ENCODE measurements around the gene MYEF2.
A peak's percentile ranks its signal among the peaks of the same experiment; 100 is the strongest.

The MYEF2 gene, protein sequence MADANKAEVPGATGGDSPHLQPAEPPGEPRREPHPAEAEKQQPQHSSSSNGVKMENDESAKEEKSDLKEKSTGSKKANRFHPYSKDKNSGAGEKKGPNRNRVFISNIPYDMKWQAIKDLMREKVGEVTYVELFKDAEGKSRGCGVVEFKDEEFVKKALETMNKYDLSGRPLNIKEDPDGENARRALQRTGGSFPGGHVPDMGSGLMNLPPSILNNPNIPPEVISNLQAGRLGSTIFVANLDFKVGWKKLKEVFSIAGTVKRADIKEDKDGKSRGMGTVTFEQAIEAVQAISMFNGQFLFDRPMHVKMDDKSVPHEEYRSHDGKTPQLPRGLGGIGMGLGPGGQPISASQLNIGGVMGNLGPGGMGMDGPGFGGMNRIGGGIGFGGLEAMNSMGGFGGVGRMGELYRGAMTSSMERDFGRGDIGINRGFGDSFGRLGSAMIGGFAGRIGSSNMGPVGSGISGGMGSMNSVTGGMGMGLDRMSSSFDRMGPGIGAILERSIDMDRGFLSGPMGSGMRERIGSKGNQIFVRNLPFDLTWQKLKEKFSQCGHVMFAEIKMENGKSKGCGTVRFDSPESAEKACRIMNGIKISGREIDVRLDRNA

DNA sequence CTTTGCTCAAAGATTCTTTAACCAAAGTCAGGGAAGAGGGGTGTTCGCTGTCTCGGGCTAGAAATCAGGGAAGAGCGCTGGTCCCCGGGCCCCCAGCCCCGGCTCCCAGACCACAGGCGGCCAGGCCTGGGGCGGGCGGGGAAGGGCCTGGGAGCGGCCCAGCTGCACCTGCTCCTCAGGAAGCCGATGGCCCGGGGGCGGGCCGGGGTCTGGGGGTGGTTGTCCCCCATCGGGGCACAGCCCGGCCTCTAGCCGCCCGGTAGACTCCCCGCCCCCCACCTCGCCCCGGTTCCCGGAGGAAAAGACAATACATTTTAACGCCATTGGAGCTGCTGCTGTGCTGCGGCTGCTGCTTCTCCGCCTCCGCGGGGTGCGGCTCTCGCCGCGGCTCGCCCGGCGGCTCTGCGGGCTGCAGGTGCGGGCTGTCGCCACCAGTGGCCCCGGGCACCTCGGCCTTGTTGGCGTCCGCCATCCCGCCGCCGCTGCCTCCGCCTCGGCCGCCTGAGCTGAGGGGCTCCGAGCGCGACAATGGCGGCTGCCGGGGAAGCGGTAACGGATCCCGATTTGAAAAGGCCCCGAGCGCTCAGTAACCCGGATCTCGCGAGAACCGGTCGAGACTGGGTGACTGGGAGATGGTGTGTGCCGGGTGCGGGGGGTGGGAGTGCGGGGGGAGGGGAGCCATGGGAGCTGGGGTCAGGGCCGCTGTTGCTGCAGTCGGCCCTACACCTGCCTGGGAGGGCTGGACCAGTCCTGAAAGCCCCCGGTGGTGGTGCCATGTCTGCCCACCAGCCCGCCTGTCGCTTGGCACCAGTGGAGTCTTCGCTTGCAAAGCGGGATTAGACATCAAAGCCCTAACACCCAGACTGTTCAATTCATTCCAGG lies at the start of gene MYEF2:
MYEF2 (minus strand) TSS at position 530 of the 882 bp plus-strand sequence; CDS start at position 472, 58 bp downstream.
- DNase-seq: peak; percentile 60 to 93 (median 80)
- intact Hi-C loops (cut with DNase I): no loop called here

DNA sequence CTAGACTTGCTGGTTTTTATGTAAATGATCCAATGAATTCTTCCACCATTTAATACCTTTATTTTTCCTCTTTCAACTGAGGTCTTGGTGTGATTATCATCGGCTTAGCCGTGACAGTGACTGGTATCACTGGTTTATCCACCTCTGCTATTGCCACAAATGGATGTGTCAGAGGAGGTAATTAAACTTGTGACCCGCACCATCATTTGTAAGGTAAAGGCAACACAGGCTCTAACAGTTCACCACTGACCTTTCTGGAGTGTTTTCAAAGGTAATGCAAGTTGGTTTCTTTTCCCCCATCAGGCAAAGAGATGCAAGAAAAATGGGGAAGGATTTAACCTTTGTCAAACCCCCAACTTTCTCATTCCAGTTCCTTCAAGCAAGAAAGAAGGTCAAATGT lies 47.7 kb upstream of the MYEF2 start:
- no peak for DNase-seq
- intact Hi-C loops (cut with DNase I): no loop called here

DNA sequence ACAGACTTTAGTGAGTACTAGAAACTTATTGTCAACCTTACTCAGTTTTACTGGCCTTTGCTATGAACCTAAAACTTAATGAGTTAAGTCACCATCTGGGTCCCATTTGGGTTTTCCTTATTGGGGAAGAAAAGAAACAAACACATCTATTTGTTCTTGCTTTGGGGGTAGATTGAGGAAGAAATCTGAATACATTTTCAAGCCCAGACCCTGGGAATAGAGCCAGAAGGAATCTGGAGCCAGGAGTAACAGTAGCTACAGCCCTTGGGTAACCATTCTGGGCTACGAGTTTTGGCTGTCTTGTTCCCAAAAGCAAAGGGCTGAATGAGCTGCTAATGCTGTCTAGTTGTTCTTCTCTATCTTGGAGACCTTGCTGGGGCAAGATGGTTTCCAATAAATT lies 44.5 kb upstream of the MYEF2 start:
- DNase-seq: peak in 3 of 42 donors; percentile 2 to 38 (median 2)
- intact Hi-C loops (cut with DNase I): no loop called here

DNA sequence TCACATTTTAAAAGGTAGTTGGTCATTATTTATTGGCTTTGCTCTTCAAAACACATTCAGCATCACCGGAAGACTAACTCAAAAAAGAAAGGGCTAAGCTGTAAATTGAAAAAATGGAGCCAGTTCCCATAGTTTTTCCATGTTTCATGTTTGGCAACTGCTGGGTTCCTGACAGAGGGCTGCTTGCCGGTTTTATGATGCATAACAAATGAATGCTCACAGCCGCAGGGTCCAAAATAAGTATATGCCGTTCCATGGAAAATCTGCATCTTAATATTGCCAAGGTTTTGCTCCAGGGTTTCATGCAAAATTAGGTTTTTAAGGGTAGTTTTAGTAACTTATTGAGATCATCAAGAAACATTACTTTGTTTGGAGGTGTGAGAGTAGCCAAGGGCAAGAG lies 43.8 kb upstream of the MYEF2 start:
- no peak for DNase-seq
- intact Hi-C loops (cut with DNase I): no loop called here

DNA sequence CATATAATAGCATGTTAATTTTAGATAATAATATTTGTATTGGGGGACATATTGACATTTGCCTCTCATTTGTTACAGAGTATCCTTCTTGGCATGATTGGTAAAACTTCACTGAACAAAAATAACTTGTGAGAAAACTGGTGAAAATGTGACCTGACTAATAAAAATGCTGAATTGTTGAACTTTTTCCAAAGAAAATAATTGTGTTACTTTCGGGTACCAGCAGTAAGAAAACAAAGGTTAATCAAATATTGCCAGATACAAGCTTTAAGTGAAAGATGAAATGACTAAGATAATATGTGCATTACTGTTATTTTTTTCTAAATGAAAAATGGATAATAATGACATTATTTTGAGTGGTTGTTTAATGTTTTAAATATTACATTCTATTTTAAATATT lies 43.2 kb upstream of the MYEF2 start:
- intact Hi-C loops (cut with DNase I): no loop called here
- DNase-seq: no peak

DNA sequence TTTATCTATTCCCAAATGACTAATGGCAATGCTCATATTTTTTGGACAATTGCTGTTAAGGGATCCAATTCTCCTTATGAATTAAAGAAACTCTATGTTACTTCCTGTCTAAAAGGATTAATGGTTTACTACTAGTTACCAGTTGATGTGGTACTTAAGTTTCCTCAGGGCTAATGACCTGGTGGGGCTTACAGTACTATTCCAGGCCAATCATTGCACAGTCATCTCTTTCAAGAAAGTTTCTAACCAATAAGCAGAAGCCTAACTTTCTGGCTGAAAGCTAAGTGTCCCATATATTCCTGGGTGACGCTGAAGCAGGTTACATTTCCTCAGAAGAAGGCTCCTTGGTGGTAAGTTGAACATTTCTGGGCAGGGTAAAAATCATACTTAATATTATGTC lies 27.9 kb upstream of the MYEF2 start, which contains the start of gene SLC12A1:
SLC12A1 (plus strand) TSS at position 322 of the 400 bp plus-strand sequence. CDS start 1,418 bp downstream, outside the sequence.
- DNase-seq: no peak
- intact Hi-C loops (cut with DNase I): no loop called here

DNA sequence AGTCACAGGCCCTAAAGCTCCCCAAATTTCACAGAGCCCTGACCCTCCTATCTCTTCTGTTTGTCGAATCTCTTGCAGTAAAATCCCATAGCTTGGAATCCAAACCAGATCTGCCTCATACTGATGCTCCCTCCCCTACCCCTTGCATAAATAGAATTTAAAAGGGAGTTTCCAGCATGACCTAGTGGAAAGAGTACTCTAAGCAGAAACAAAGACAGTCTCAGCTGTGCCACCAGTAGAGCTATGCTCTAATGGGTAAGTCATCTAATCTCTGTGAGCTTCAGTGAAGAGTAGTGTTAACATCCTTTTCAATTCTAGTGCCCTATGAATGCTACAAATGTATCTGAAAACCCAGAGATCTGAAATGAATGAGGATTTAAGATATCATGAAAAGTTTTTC lies 24.0 kb upstream of the MYEF2 start:
- DNase-seq: no peak
- intact Hi-C loops (cut with DNase I): no loop called here

DNA sequence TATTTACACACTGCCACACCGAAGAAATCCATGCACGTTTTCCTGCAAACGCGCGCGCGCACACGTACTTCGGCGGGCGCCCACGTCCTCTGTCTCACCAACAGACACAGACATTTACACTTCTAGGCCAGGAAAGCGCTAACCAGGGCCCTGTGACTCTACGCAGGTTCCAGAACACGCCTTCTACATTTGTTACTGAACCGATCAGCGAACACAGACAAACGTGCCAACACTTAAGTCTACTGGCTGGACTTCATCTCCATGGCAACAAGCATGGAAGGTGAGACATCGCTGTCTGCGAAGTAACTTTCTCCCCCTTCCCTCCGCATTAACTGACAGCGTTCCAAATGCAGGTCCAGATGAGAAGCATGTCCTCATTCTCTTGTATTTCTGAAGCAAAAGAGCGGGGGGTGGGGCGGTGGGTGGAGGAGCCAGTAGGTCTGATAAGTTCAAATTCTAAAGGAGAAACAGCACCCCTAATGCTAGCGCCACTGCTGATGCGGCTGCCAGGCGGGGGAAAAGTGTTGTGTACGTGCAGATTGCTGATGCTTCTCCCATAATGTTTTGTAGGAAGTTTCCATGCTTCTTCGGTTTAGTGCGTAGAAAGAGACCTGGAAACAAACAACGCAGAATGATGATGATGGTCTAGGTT lies 13.6 kb upstream of the MYEF2 start, which contains the start of gene CTXN2:
CTXN2 (plus strand) TSS at position 92 of the 652 bp plus-strand sequence. CDS start 9,636 bp downstream, outside the sequence.
- intact Hi-C loops (cut with DNase I): no loop called here
- DNase-seq: peak; percentile 11 to 85 (median 59)

DNA sequence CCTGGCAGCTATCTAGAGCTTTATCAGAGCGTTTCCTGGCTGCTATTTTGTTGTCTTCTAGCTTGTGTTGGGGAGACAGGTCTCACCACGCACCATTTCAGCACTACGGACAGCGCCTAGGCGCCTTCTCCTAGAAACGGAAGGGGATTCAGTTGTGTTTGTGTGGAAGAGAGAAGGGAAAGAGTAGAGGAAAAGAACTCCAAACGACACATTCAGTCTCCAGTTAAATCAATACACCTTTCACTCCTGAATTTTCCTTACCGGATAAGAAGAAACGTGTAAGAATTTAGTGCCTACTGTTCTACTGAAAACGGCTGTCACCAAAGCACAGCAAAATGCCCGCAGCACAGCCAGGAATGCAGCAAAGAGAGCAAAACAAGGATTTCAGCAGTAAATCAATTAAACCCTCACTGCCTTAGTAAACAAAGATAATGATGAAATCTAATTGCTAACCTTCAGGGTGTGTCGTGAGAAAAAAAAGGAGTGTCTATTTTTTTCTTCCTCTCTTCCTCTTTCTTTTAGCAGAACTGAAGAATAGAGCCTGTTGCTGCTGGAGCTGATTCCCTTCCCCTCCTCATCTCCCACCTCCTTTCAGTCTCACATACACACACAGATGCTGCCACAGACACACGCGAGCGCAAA lies 13.0 kb upstream of the MYEF2 start:
- DNase-seq: peak; percentile 27 to 80 (median 55)
- intact Hi-C loops (cut with DNase I): no loop called here

DNA sequence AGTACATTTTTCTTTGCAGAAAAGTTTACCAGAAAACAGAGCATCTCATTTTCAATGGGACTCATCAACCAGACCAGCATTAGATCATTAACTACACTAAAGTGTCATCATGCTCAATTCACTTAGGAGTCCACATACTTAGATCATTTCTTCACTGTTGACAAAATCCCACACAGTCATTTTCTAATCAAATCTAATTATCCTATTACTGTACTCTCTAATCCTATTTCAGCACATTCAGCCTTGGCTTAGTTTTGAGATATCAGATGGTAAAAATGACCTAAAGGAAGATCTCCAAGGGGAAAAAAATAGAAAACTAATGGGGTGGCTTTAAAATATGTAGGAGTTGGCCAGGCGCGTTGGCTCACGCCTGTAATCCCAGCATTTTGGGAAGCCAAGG lies 8.2 kb upstream of the MYEF2 start:
- intact Hi-C loops (cut with DNase I): no loop called here

DNA sequence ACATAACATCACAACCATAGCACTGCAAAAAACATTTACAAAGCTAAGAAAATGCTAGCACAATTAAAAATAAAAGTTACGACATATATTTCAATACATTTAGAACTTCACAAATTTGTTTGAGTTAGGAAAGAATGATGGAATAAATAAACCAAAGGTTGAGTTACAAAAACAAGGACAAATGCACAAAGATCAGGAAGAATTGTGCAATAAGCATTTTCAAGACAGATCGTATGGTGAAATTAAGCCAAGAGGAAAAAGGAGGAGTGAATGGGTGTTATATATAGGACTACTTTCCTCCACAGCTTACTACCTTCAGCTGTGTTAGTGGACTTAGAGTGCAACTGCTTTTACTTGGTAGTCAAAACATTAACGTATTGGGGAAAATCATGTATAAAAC lies 7.4 kb upstream of the MYEF2 start:
- intact Hi-C loops (cut with DNase I): no loop called here

More for the DNA sequence above, 8.2 kb upstream of the MYEF2 start:
- no peak for DNase-seq

DNA sequence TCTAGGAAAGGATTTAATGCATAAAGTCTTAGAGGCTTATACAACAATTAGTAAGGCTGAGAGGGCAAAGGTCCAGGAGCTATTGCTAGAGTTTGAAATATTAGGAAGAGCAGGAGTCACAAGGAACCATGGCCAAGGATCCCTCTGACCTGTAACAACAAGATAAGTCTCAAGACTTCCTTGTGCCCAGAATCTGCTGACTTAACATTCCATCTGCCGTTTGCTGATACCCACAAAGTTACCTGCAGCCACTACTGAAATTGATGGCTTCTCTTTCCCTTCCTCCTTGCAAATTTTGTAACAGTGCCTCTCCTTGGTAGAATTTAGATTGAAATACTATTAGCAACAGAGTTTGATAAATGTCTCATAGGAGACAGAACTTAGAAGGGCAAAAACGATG lies 4.7 kb upstream of the MYEF2 start:
- intact Hi-C loops (cut with DNase I): no loop called here
- DNase-seq: no peak

More for the DNA sequence above, 7.4 kb upstream of the MYEF2 start:
- DNase-seq: no peak

DNA sequence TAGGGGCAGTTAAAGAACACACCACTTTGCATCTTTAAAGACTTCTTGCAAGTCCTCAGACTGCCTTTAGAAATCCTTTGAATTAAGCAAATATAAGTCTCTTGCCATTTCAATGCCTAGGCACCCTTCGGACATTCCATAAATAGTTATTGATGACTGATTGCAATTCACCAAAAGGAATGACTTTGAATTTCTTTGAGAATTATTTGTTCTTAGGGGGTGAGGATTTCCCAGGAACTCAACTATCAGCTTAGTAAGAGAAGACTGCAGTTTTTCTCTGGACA lies 495 bp upstream of the MYEF2 start:
- intact Hi-C loops (cut with DNase I): no loop called here
- no peak for DNase-seq

DNA sequence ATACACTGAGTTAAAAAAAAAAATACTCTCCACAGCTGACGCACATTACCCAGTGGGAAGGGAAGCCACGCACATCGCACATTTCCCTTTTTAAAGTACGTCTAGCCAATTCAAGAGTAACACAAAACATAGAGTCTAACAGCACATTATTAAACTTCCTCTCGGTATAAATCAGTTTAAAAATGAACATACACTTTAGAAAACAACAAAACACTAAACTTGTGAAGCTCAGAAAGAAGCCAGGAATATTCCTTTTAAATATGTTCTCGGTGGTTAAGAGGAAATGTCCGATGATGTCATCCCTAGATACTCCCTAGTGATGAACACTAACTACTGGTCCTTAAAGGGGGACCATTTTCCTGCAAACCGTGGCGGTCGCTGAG lies 721 bp downstream of the MYEF2 start:
- DNase-seq: peak in 16 of 42 donors; percentile 5 to 53 (median 16)
- intact Hi-C loops (cut with DNase I): no loop called here

DNA sequence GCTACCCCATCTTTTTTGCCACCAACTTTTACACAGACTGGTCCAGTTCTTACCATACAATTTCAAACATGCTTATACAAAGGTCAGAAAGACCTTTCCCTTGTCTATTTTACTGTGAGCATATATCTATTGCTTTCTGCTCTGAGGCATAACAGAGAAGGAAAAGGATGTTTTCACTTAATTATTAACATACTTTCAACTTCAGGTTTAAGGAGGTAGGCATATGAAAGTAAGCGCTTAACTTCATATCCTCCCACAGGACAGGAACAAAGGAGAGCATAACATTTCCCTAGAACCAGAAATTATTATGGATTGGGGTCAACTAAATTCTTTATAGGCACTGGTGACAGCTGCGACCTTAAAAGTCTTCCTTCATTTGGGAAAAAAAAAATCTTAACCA lies 1.1 kb downstream of the MYEF2 start:
- DNase-seq: no peak
- intact Hi-C loops (cut with DNase I): no loop called here

DNA sequence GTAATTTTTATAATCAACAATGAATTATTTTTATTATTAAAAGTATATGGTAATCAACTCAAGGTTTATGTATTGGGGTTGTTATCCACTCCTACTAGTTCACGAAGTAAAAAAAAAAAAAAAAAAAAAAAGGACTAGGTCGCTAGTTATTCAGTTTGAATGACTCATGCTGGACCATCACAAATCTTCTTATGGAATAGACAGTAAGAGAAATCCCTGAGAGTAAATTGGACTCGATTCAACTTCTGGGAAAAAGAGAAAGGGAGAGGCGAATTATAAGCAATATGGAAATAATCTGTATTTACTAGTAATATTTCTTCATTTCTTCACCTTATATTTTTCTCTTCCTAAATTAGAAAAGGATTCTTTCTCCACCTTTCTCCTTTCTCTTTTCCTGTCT lies 2.0 kb downstream of the MYEF2 start:
- no peak for DNase-seq
- intact Hi-C loops (cut with DNase I): no loop called here

DNA sequence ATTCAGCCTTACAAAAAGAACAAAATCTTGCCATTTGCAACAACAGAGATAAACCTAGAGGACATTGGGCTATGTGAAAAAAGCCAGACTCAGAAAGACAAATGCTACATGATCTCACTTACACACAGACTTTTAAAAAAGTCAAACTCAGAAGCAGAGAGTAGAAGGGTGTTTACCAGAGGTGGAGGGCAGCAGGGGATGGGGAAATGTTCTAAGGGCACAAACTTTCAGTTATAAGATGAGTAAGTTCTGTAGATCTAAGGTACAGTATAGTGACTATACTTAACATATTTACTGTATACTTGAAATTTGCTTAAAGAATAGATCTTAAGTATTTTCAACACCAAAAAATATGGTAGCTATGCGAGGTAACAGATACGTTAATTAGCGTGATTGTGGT lies 3.0 kb downstream of the MYEF2 start:
- DNase-seq: no peak
- intact Hi-C loops (cut with DNase I): no loop called here

DNA sequence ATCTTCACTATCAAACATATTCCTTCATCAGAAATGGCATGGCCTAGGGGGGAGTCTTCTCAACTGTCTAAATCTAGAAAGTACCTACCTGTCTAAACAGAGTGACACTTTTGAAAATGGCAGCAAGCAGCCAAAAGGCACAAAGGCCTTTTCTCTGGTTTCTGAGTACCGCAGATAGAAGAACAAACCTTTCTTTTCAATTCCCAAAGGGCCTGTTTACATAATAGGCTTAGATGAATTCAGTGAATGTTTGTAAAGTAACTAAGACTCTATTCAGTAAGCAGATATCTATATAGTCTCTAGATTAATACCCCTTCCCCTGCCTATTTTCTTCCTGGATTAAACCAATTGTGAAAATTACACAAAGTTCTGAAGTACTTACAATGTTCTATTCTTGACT lies 7.1 kb downstream of the MYEF2 start:
- intact Hi-C loops (cut with DNase I): no loop called here
- DNase-seq: no peak

DNA sequence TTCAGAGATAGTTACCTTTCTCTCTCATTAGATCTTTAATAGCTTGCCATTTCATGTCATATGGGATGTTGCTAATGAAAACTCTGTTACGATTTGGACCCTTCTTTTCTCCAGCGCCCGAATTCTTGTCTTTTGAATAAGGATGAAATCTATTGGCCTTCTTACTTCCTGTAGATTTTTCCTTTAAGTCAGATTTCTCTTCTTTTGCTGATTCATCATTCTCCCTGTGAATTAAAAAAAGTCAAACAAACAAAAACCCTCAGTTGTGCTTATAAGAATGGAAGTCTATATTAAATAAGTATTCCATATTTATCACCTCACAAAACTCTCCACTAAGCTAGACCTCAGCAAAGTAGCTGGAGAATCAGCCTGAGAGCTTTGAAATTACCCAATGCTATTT lies 9.5 kb downstream of the MYEF2 start:
- intact Hi-C loops (cut with DNase I): no loop called here
- DNase-seq: no peak

Data from head of caudate nucleus (tissue), 42 donors.